ENCODE results near the gene TMEM205. TPM values are rescaled to one million over a fixed set of nuclear protein-coding genes. Genes with fewer than 3 reads are reported as not detected.

TMEM205 gene
- total and polyA plus RNA-seq, 2 of the 8 experiments (the other 6 are each of a cell fraction or from before 2014, with no cell fraction given): 73.5 to 423 TPM

- 92% methylated on average over 7 of the region's 7 CpGs; no CpG with 5 or more reads in 1 of the 2 experiments for WGBS, 2 experiments (ENCODE audit: extremely low coverage in 1 of 2, insufficient coverage in 1 of 2, insufficient read length in 1 of 2, insufficient replicate concordance in 2 of 2, low coverage in 1 of 2, low lambda C conversion rate in 2 of 2, missing lambda C conversion rate in 1 of 2)
These were observed 19.6 kb upstream of the TMEM205 start for GRCh38 chr19:11365557-11366117.

More at GRCh38 chr19:11365557-11366117, 19.6 kb upstream of the TMEM205 start:
- Histone ChIP-seq H3K4me1 (replicated peaks in 1 of 4; ENCODE audit: control insufficient read depth in 3 of 4, insufficient read depth in 4 of 4, low read length in 3 of 4) (peaks cover 0 to 7% (median 5%) of the 10 kb centered on the region in 4 experiments), H4K5ac (ENCODE audit: insufficient read length, low read depth, low read length) (no peak overlapping the region), H3K18ac (ENCODE audit: extremely low read depth, low read length) (no peak overlapping the region), H3K4ac (replicated peaks; ENCODE audit: insufficient read length, low read depth, low read length) (no peak overlapping the region), H4K20me1 (replicated peaks in 1 of 2; ENCODE audit: control insufficient read depth in 1 of 2, insufficient read depth in 2 of 2, low read length in 2 of 2) (peaks cover 0 to 3% of the 10 kb centered on the region in 2 experiments), H3K23me2 (ENCODE audit: low read depth, low read length) (peaks cover 10% of the 10 kb centered on the region; the same call in 1 of the 2 replicates), H2AK5ac (ENCODE audit: low read depth, low read length) (no peak overlapping the region), H3K9me3 (ENCODE audit: insufficient read depth in 2 of 2, low read depth in 1 of 2, low read length in 1 of 2) (no peaks in the 10 kb centered on the region), H3K36me3 (ENCODE audit: control insufficient read depth in 2 of 4, insufficient read depth in 4 of 4, low read length in 3 of 4) (peaks cover 0 to 3% (median 0%) of the 10 kb centered on the region in 4 experiments; a peak in 1 of 8 replicates), H2AFZ (ENCODE audit: low read length) (no peak overlapping the region), H2BK15ac (ENCODE audit: low read length) (no peak overlapping the region), H3K9ac (replicated peaks in 1 of 4; ENCODE audit: extremely low read depth in 1 of 4, low read depth in 3 of 4, low read length in 3 of 4) (no peak overlapping the region), H3K4me3 (ENCODE audit: extremely low read depth in 1 of 4, insufficient read depth in 2 of 4, low read depth in 3 of 4, low read length in 4 of 4) (no peak overlapping the region), H2BK120ac (replicated peaks; ENCODE audit: low read depth, low read length) (no peak overlapping the region), H3K14ac (ENCODE audit: insufficient read length) (no peak overlapping the region), H3K56ac (replicated peaks; ENCODE audit: insufficient read length, low read depth, low read length) (no peak overlapping the region), H4K8ac (ENCODE audit: extremely low read depth, insufficient read depth, low read length) (no peak overlapping the region), H3K27me3 (replicated peaks in 1 of 4; ENCODE audit: control insufficient read depth in 3 of 4, extremely low read depth in 1 of 4, insufficient read depth in 3 of 4, low read length in 3 of 4) (peaks cover 0 to 4% (median 2%) of the 10 kb centered on the region in 4 experiments; a peak in 3 of 7 replicates), H2BK5ac (ENCODE audit: low read depth, low read length) (no peak overlapping the region), H2BK12ac (ENCODE audit: low read depth, low read length) (no peak overlapping the region), H3K23ac (ENCODE audit: insufficient read length) (no peak overlapping the region), H4K91ac (replicated peaks; ENCODE audit: insufficient read length, low read length) (no peak overlapping the region), H3K79me1 (ENCODE audit: low read depth, low read length) (no peaks in the 10 kb centered on the region), H3K4me2 (ENCODE audit: insufficient read depth in 1 of 2, low read depth in 2 of 2, low read length in 2 of 2) (no peak overlapping the region), H3K79me2 (ENCODE audit: control insufficient read depth in 1 of 2, insufficient read depth in 2 of 2, low read length in 2 of 2) (no peaks in the 10 kb centered on the region), H3K27ac (ENCODE audit: low read depth, low read length) (no peak overlapping the region), H2BK20ac (ENCODE audit: low read length) (no peak overlapping the region)
- DNase-seq (ENCODE audit: low read depth in 1 of 2, low spot score in 2 of 2): no peak
- ChIA-PET POLR2A (ENCODE audit: partially characterized antibody) (interaction anchor here (2.5 kb wide), 1 partner anchor 9 kb away, joined by 12 read pairs; the partner anchor contains the start of gene SWSAP1), CTCF (ENCODE audit: partially characterized antibody) (interaction anchor here (0.8 to 7.0 kb wide), 2 partner anchors 17 to 87 kb away, joined by 3 to 49 read pairs; partner anchors contain the start of gene EPOR)
- TF ChIP-seq SP2 (IDR thresholded peaks at IDR 0.05; ENCODE audit: low read length) (no peak), POLR2A (IDR thresholded peaks at IDR 0.05; ENCODE audit: control extremely low read depth in 1 of 2, low read depth in 2 of 2, low read length in 2 of 2) (no peak), PHF8 (conservative IDR thresholded peaks at IDR 0.05; ENCODE audit: low read depth, low read length) (no peak), HDAC6 (IDR thresholded peaks at IDR 0.05; ENCODE audit: low read depth, low read length) (no peak), MAFK (IDR thresholded peaks at IDR 0.05; ENCODE audit: low read depth, low read length) (no peak), NRF1 (IDR thresholded peaks at IDR 0.05; ENCODE audit: low read depth, low read length) (no peak), SIN3A (conservative IDR thresholded peaks at IDR 0.05 in 1 of 2, IDR thresholded peaks at IDR 0.05 in 1 of 2; ENCODE audit: low read depth in 1 of 2, low read length in 2 of 2) (no peak), SUZ12 (IDR thresholded peaks at IDR 0.05; ENCODE audit: low read length) (no peak), BACH1 (IDR thresholded peaks at IDR 0.05; ENCODE audit: low read length) (no peak), POU5F1 (IDR thresholded peaks at IDR 0.05; ENCODE audit: low read depth, low read length) (no peak), SP1 (IDR thresholded peaks at IDR 0.05; ENCODE audit: low read depth, low read length) (no peak), CHD2 (IDR thresholded peaks at IDR 0.05; ENCODE audit: low read length) (no peak), POLR2AphosphoS5 (IDR thresholded peaks at IDR 0.05; ENCODE audit: low read depth, low read length) (no peak)
- FAIRE-seq: no peak
